T-helper 1 cell (primary cell): ENCODE data around the gene SRF.

ENCODE experiments used
- DNase-seq, 5 donors: peaks; one replicate each; pipeline ENCODE4 v3.0.0-alpha.2; 2012 to 2020

The SRF gene

GRCh38 chr6:43147691-43148477, 23.2 kb upstream of the SRF start:
- no peak for DNase-seq

DNA sequence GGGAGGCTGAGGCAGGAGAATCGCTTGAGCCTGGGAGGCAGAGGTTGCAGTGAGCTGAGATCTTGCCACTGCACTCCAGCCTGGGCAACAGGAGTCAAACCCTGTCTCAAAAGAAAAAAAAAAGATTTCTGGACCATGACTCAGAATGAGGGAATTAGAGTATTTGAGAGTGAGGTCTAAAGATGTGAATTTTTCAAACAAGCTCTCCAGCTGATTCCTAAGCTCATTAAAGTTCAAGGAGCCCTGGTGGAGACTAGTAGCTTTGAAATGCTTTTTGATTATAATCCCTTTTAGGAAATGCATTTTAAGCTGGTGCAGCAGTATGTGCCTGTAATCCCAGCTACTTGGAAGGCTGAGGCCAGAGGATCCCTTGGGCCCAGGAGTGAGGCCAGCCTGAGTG, 21.8 kb upstream of the SRF start:
- no peak for DNase-seq

GRCh38 chr6:43150051-43150751, 20.9 kb upstream of the SRF start:
- DNase-seq: no peak

GRCh38 chr6:43159599-43159998, 11.5 kb upstream of the SRF start:
- DNase-seq: no peak

GRCh38 chr6:43163899-43164298, 7.2 kb upstream of the SRF start:
- no peak for DNase-seq

GRCh38 chr6:43170417-43170930, 595 bp upstream of the SRF start:
- DNase-seq: no peak

- peak in 3 of 5 donors; percentile 19 to 37 (median 27) for DNase-seq
Measured at GRCh38 chr6:43171707-43172103, 636 bp downstream of the SRF start.

GRCh38 chr6:43172104-43173007, 1.3 kb downstream of the SRF start:
- peak; percentile 39 to 54 (median 47) for DNase-seq

- no peak for DNase-seq
Measured at GRCh38 chr6:43173591-43174262, 2.7 kb downstream of the SRF start.

- DNase-seq: peak; percentile 87 to 99 (median 91)
Measured at GRCh38 chr6:43174263-43175112, 3.4 kb downstream of the SRF start.

DNA sequence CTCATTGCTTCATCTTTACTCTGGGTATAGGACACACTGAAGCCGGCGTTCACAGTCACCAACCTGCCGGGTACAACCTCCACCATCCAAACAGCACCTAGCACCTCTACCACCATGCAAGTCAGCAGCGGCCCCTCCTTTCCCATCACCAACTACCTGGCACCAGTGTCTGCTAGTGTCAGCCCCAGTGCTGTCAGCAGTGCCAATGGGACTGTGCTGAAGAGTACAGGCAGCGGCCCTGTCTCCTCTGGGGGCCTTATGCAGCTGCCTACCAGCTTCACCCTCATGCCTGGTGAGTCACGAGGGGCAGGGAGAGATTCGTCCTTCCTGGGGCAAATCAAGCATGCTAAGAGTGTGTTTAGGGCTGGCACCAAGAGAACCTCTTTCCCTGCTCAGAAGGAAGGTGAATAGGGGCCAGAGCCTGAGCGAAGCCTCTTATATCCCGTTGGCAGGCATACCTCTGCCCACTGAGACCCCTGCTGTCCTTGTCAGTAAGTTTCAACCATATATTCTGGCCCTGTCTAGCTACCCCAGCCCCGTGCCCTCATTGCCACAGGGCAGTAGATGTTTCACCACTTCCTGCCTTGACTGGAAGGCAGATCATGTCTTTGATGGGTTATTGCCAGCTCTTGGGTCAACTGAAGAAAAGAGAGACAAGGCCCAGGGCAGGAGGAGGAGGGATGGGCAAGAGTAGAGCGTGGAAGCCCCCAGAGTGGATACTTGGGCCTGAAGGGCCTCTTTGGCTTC, 4.8 kb downstream of the SRF start:
- DNase-seq: peak in 1 of 5 donors; percentile 46

GRCh38 chr6:43176423-43176786, 5.3 kb downstream of the SRF start:
- DNase-seq: no peak

- no peak for DNase-seq
Measured at GRCh38 chr6:43178150-43178549, 7.1 kb downstream of the SRF start.

DNA sequence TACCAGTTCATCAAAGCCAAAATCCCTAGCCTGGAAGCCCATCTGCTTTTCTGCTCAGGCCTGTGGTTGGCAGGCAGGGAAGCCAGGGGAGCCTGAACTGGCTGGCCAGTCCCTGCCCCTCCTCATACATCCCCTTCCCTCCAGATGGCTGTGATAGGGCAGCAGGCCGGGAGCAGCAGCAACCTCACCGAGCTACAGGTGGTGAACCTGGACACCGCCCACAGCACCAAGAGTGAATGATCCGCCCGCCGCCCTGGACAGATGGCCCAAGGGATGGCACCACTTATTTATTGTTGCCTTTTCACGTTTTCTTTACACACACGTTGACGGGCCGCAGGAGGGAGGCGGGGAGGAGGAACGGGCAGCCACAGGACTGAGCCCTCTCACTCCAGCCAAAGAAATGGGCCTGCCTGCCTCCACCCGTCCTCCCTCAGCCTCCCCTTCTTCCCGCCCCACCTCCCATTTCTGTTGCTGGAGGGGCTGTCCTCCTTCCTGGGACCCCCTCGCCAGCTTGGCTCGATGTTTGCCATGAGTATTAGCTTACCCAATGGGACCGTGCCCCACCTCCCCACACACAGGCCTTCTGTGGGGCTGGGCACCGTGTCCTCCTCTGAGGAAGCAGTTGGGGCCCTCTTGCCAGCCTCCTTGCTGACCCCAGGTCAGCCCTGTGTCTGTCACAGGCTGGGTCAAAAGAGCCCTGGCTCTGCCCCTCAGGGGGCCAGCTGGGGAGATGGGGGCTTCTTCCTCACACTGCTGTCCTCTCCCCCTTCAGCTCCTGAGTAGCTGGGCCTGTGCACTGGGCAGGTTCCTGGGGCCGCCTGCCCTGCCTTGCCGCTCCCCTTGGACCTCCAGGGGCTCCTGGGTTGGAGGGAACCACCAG, 8.1 kb downstream of the SRF start:
- DNase-seq: no peak

DNA sequence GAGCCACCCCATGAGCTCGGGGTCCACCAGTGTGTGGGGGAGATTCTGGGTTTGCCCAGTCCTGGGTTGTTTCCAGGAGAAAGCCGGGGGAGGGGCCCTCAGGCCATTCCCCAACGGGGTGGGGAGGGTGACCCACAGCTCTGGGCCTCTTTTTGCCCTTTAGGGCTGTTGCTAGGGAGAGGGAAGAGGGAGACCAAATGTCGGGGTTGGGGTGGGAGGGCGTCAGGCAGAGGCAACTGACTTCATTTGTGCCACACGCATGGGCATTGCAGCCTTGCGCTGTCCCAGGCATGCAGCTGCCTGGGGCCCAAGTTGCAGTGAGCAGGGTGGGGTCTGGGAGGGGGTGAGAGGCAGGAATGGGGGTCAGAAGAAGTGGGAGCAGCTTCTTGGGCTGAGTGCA, 9.0 kb downstream of the SRF start:
- no peak for DNase-seq

GRCh38 chr6:43180985-43181384, 9.9 kb downstream of the SRF start:
- no peak for DNase-seq

GRCh38 chr6:43181621-43181941, 10.5 kb downstream of the SRF start:
- DNase-seq: no peak

- DNase-seq: peak; percentile 65 to 82 (median 74)
Measured at GRCh38 chr6:43181942-43182860, 11.1 kb downstream of the SRF start, which contains the start of gene CUL9. TSS of gene CUL9 (plus strand) at chr6:43182196. CDS start at chr6:43184311, 2,115 bp downstream.

DNA sequence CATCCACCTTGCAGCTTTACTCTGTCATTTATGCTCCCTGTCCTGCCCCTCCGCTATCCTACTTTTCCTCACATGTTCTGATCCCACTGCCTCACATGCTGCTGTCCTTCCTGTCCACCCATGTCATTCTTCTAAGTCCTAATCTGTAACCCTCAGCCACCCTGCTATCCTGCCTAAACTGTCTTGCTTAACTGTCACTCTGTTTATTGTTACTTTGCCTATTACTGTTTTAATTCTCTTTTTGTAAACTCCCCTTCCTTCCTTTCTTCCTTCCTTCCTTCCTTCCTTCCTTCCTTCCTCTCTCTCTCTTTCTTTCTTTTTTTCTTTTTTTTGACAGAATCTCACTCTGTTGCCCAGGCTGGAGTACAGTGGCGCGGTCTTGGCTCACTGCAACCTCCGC, 12.4 kb downstream of the SRF start:
- DNase-seq: no peak
